ENCODE results near the gene NHS. TPM values are rescaled to one million over a fixed set of nuclear protein-coding genes. Genes with fewer than 3 reads are reported as not detected.

NHS gene
- total RNA-seq, 1 donor from 2014 or later = 6.6 TPM

DNA sequence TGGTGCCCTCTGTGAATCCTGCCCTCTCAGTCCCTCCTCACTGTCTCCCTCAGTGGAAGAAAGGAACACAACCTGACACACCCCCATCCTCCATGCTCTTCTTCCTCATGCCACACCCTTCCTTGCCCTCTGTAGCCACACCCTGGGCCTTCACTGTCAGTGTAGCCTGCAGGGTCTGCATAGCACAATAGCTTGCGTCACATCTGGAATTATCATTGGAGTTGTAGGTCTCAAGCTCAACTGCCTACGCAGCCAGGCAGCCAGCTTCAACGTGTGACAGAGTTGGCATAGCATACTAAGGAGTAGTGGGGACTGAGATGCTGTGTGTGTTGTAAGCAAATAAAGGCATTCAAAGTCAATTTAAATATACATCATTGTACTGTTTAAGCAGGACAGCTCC, 248.8 kb downstream of the NHS start:
- no peak for DNase-seq

DNA sequence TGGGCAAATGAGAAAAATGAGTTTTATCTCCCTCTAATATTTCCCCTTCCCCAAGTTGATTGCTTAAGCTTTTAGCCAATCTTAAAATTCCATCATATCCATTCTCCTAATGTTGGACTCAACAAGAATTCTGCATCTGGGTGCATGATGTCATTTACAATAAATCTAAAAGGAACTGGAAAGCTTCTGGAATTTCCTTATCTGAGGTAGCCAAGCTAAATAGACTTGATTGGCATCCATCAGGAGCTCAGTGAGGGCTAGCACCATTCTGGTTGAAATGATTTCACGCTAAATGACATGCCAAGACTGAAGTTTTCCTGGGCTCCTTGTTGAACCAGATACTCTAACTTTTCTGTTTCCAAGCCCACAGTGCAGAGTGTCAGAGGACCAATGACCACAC, 252.0 kb downstream of the NHS start:
- DNase-seq = peak; percentile 2

DNA sequence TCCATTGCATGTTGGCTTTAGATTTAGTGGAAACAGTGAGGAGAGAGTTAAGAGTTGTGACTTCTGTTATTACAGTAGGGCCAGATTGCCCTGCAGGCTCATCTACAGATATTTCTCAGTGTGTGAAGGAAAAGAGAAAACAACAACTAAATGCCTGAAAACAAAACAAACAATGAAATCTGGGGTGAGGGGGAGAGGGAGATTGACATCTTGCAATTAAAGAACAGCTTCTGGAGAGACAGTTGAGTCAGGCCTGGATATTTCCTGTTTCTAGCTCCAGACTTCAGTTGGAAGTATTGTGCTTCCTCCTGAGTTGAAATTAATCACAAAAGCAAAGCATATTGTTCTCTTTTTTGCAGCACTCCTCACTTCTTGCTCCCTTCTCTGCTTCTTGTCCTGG, 254.0 kb downstream of the NHS start:
- DNase-seq = no peak

DNA sequence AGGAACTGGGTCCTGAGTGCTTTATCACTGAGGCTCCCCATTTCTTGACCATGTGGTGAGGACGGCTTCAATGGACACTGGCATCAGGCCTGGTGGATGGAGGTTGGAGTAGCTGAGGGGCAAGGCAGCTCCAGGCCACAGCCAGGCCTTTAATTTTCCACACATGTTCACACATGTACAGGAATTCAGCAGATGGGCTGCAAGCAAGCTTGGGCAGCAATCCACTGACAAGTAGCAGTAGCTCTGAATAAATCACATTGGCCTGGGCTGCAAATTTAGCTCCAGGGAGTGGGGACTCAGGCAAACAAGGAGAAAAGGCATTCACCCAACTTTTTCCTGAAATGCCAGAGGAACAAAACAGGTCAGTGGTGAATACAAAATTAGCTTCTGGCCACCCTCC, 254.5 kb downstream of the NHS start:
- no peak for DNase-seq

DNA sequence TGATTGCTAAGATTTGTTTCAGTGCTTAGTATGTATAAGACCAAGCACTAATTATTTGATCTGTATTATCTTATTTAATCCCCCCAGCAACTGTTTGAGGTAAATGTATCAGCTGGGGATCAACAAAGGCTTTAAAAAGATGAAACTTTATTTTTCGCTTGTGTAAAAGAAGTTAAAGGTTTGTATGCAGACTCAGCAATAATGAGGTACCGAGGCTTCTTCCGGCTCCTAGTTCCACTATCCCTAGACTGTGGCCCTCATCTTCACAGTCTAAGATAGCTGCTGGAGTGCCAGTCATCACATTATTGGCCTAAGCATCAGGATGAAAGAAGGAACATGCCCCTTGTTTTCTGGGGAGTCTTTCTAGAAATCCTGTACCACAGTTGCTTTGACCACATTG, 256.6 kb downstream of the NHS start:
- no peak for DNase-seq

DNA sequence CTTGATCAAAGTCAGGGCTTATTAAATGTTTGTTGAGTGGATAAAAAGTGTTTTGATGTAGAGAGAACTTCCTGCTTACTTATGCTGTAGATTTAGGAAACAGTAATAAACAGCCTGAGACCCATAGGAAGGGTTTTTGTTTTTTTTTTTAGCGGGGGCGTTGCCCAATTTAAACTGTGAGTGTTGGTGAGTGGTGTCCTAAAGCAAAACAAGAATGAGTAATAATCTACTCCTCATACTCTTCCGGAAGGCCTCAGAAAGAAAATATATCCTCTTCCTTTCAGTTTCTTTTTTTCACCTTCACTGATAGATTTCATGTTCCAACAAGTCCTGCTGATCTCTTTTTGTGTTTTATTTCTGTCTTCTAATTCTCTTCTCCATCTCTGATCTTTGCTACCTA, 257.9 kb downstream of the NHS start:
- DNase-seq = no peak

DNA sequence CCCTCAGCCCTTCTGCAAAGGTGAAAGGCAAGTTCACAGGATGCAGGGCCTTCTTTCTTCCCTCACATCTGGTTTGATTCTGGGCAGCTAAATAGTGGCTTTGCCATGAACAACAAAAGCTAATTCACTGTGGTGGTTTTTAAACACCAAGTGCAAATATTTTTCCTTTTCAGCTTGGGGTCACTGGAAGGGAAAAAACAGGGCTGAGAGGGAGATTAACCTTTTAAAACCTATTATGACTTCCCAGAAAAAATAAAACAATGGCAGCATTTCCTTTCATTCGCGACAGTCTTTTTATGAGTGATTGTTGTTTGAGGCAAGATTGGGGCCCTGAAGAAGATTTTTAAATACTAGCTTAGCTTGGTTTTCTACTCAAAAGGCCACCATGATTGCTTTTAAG, 258.5 kb downstream of the NHS start:
- DNase-seq = no peak

DNA sequence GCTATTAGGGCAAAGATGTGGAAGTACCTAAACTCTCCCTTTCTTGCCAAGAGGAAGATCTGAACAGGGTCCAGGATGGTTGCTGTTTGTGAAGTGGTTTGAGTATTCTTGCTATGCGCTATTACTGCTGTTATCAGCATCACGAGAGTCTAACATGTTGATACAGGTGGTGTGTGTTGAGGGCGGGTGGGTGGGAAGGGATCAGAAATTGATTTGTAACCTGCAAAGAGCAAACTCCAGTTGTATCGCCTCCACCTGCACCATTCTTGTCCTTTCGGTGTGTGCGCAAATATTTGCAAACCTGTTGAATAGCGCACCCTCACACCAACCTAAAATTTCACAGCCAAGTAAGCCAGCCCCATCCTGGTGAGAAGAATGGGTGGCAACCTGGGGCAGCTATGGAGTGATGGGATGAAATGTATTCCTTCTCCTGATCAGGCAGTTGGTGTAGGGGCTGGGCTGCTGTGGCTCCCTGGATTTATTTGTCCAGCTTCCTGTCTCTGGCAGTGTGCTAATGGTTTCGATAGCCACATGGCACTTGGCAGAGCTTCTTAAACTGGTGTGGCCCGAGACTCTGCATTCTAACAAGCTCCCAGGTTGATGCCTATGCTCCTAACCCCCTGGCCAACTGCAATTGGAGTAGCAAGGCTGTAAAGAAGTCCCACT, 259.7 kb downstream of the NHS start:
- DNase-seq = no peak

DNA sequence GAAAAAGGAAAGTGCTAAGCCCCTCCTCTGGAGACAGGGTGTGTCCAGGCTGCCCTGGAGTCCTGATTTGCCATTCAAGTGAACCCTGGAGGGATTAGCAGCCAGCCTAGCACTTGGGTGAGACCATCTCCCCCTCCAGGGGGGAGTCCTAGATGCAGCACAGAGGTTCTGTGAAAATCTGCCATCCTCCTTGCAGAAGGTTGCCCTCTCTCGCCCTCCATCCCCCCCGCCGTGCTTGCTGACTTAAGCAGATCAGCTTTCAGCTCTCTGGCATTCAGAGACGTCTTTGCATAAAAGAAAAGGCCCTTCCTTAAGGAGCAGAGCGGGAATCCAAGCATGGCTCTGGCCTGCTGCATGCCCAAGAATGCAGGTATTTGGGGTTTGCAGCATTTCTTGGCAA, 260.2 kb downstream of the NHS start:
- DNase-seq = no peak

DNA sequence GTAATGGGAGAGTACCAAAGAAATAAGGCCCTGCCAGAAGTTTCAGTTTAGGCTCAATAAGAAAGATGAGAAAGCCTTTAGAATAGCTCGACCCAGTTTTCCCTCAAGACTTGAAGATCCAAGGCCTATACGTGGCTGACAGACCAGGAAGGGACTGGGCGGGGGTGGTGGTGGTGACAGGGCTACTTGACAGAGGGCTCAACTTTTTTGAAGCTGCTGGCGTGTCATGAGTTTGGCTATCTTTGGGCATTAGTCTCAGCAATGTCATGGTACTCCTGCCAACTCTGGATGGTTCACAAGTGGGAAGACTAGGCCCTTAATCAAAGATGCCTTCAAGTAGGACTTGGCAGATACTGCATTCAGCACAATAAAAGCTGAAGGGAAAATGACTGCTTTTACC, 262.2 kb downstream of the NHS start:
- no peak for DNase-seq

DNA sequence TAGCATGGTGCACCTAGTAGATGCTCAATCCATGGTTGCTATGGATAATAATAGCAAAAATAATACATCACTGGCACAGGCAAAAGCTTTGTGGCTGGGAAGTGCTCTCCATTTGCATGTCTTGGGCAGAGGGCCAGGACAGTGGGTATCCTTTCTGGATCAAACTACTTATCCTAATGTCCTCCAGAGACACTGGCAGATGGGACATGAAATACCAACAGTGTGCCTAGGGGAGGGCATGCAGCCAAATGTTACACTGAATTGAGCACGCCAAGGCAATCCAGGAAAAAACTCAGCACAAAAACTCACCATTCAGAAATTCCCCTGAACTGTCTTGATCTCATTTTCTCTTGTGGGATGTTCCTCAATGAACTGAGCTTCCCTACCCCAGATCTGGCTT, 263.7 kb downstream of the NHS start:
- no peak for DNase-seq

DNA sequence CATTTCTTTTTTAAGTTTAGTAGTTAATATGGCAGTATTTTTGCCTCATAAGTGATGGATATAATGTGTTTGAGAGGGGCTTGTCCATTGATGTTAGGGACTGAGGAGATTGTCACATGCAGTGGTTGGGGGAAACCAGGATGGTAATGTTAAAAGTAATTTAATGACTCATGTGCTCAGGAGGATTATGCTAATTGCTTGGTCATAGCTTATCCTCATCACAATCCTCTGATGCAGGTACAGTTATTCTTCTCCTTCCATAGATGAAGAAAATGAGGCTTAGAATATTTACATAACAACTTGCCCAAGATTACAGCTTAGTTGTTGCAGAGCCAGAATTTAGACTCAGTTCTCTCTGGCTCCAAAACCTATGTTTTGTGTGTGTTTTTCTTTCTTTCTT, 267.9 kb downstream of the NHS start:
- DNase-seq = no peak

DNA sequence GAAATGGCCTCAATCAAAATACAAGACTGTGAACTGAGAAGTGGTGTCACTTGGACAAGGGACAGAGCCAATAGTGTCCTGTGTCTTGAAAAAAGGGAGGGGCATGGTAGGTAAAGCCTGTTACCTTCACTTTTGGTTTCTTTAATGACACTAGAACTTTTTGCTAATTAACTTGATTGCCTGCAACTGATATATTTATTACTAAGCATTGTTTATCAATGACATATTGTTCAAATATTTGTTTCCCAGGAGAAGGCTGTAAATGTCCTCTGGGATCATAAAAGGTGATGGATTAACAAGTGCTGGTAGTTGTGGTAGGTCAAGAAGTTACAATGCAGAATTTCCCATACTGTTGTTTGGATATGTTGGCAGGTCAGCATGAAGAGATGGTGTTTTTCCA, 268.5 kb downstream of the NHS start:
- DNase-seq = no peak

DNA sequence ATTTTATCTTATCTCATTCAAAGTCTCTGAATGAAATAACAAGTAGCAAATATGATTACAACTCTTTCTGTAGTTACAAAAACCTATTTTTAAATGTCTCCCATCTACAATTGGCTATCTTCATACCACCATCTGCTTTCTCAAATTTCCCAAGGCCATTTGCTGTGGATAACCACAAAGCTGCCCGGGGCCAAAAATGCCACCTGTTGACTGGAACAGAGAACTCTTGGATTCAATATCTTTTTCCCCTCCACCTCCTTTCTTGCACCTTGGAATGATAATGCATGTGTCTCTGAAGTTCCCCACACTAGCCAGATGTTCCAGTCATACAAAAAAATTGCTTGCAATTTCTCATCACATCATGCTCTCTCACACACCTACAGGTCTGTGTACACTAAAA, 269.0 kb downstream of the NHS start:
- DNase-seq = no peak

DNA sequence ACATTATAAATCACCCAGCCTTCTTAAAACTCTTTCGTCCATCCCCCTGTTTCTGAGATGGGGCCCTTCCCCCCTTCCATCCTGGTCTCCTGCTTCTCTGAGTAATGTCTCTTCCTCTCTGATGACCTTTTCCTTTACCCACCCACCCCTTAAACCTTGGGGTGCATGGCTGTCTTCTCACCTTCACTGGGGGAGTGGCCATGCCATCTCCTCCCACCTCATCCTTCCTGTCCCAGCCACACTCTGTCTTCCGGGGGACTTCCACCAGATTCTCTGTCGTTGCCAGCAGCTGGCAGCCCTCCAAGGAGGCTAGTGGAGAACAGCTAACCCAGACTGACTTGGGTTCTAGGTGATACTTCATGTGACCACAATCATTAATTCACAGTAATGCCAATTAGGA, 279.1 kb downstream of the NHS start:
- DNase-seq = no peak

DNA sequence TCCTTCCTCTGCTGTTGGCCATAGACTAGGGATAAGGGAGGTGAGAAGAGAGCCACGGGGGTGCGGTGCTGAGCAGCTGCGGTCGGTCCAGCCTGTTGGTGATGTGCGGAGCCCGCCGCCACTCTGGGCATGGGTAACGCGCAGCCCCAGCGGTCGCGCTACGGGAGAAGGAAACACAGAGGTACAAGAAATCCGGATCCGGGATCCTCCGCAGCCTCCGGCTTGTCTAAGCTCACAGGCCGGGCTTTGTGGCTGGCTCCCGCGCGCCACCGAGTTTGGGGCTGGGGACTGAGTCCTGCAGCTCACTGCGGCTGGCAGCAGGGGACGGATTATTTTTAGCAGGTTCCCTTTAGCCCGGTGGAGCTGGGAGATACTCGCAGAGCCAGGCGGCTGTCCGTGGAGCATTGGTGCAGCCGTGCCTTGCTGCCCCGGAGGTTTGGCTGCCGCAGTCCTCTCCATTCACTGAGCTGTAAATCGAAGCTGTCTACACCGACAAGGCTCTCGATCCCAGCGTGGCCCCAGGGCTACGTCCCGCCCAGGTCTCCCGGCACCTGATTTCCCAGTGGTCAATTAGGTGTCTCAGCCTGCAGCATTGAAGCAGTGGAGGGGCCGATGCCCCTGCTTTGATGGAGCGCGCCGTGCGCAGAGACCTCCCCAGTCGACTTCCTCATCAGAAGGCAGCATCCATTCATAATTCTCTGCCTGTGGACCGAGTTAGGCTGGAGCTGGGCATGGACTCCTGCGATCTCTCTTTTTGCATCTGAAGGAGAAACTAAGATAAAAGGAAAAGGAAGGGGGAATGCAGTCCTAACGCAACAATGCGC, 280.4 kb downstream of the NHS start:
- DNase-seq = no peak

DNA sequence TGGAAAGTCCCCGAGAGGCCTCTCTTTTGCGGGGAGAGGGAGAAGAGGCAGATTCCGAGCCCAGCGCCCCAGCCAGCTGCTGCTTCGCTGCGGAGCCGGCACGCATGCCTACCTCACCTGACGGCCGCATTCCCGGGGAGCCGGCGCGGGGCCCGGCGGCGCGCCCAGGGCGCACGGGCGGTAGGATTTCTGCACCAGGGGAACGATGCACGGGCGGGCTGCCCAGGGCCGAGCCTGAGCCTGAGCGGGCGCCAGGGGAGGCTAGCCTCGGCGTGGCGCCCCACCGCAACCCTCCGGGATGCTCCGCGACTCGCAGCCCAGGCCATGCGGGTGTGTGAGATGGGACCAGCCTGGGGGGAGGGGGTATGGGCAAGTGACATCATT, 281.0 kb downstream of the NHS start:
- DNase-seq = no peak

DNA sequence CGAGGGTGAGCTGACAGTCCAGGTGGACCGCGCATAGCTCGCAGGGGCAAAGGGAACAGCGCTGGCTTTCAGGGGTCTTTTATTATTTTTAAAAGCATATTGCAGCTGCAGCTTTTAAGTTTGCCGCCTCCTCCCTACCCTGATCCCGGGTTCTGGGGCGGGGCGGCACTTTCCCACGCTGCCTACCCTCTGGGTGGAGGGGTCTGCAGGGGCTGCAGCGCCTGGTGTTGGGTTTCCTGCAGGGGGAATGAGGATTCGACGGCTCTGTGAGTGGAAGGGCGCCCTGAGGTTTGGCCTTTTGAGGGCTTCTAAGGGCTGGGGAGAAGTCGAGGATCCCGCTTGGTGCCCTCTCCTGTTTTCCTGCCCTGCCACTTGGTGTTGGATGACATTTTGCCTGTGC, 281.6 kb downstream of the NHS start:
- no peak for DNase-seq

DNA sequence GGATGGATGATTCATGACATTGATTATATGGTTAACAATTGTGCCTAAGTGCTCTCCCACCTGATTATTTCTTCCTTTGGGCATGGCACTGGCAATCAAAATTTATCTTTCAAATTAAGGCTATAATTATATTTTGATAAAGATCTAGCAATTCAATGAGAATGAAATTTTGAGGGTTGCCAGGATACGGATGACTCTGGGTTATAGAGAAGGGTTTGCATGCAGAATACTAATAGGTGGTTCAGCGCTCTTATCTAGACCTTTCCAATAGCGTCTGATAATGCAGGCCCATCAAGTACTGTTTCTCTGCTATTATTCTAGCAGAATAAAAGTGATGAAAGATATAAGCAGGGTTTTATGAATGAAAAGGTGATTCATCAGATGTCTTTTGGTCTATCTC, 287.4 kb downstream of the NHS start:
- no peak for DNase-seq

DNA sequence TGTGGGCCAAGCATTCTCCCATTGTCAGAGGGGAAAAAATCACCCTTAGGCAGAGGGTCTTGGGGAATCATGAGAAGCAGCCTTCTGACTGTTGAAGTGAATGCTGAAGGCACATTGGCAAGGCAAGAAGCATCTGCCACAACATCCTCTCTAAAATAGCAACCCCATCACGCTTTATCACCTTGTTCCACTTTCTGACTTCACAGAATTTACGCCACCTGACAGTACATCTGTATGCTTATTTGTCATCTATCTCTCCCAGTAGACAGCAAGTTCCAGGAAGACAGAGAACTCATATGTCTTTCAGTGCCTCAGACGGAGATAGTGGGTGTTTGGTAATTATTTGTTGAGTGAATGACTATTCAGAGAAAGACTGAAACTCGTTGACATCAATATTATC, 293.9 kb downstream of the NHS start:
- no peak for DNase-seq

DNA sequence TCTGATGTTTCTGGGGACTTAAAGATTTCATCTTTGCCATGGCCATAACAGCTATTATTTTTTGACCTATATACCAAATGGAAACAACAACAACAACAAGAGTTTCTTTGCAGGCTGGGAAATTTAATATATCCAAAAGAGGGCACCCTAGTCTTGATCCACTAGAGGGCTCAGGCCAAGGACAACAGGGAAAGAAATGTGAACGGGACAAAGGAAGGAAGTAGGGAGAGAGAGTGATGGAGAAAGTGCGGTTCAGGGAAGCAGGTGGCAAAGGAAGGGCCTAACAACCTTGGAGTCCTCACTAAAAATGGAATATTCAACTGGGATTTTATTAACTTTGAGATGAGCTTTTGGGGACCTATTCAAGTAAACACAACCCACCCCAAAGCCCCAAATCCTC, 294.5 kb downstream of the NHS start:
- no peak for DNase-seq

DNA sequence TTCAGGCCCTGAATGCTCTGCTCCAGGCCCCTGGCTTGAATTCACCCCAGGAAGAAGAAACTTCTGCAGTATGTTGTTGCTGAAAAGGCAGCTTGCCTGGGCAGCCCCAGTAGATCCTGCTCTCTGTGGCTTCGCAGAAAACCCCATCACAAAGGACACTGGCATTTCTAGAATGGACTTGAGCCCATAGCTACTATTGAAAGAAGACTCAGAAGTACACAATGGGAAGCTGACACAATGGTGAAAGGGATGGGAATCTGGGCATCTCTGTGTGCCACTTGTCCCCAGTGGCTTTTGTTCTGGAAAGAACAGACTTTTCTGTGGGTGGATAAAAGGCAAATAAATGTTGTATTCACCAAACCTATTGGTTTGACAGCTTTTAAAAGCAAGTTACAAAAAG, 294.9 kb downstream of the NHS start:
- DNase-seq = no peak

DNA sequence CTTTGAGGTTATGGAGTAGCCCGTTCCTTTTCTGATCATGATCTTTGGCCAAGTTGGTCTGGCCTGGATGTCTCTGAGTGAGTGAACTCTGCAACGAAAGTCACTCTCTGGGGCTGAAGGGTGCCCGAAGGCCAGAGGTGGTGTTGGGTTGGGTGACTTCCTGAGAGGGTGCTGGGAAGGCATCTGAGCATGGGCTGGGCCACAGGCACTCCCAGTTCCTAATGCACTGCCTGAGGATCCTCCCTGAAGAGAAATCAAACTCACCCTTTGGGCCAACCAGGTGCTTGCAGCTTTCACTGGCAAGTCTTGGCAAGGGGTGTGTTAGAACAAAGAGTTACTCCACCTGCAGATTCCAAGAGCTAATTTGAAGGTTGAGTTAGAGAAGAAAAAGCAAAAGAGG, 295.9 kb downstream of the NHS start:
- no peak for DNase-seq

DNA sequence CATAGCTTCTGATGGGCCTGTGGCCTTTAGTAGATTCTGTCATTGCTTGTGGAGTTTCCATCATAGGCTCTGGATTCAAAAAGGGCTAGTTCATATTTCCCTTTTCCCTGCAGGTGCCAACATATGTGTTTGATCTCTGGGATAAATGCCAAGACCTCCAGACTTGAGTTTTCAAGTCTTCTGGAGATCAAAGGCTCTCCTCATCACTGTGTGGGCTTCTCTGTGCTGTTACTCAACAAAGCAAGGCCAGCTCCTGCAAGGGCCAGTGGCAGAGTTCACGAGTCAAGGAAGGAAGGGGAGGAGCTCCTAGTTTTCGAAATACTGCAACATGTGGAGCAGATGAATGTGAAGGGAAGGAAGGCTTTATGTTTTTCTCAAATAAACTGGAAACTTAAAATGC, 299.6 kb downstream of the NHS start:
- no peak for DNase-seq
